PC-3 (cell line): ENCODE results near the gene SEL1L2. TPM values are rescaled to one million over a fixed set of nuclear protein-coding genes. Genes with fewer than 3 reads are reported as not detected.

Experiments
- ATAC-seq: fragments of 200-7000 bp; cut with Tn5 transposase; 2 replicates; pipeline ENCODE4 v1.9.1; 2020; ENCODE audit warnings: mild to moderate bottlenecking, moderate library complexity
- BruUV-seq: library from RNA; stranded (reverse); fragments of 400-500 nt; replicated peaks from 2 replicates; lab custom pipeline; 2021; lab: Mats Ljungman, UMichigan
- CTCF ChIA-PET: fragments of 300-600 bp; sonication (Branson Sonifier 250); formaldehyde crosslinking; loops from one replicate; lab custom pipeline; 2022; ENCODE audit warnings: antibody characterized with exemption; lab: Charles Lee
- POLR2A ChIA-PET: fragments of 300-600 bp; sonication (Branson Sonifier 250); formaldehyde crosslinking; loops from one replicate; lab custom pipeline; 2022; ENCODE audit warnings: antibody characterized with exemption; ENCODE audit not compliant: unreplicated experiment; lab: Charles Lee
- DNase-seq: peaks from one replicate; pipeline ENCODE4 v3.0.0-alpha.2; 2015
- H2AFZ ChIP-seq: fragments of 300-600 bp; sonication (generic); 2 replicates; pipeline ENCODE4 v1.6.0; 2016; ENCODE audit warnings: antibody characterized with exemption, low read length
- H3F3A ChIP-seq: fragments of 300-600 bp; sonication (generic); one replicate; pipeline ENCODE4 v1.6.0; 2017; ENCODE audit warnings: antibody characterized with exemption, low read length, control low read depth, mild to moderate bottlenecking; ENCODE audit not compliant: unreplicated experiment
- H3K27ac ChIP-seq: fragments of 300-600 bp; sonication (generic); 2 replicates; pipeline ENCODE4 v1.5.1; 2016; ENCODE audit warnings: mild to moderate bottlenecking, low read length
- H3K27me3 ChIP-seq: fragments of 300-600 bp; sonication (generic); 2 replicates; pipeline ENCODE4 v1.6.1; 2016; ENCODE audit warnings: low read length, mixed read lengths
- H3K36me3 ChIP-seq: fragments of 300-600 bp; sonication (generic); 2 replicates; pipeline ENCODE4 v1.6.1; 2016; ENCODE audit warnings: low read depth, mixed run types, low read length, mixed read lengths
- H3K4me1 ChIP-seq: fragments of 300-600 bp; sonication (generic); 2 replicates; pipeline ENCODE4 v1.5.1; 2016; ENCODE audit warnings: low read length; ENCODE audit not compliant: insufficient read depth
- H3K4me2 ChIP-seq: fragments of 300-600 bp; sonication (generic); 2 replicates; pipeline ENCODE4 v1.6.0; 2016; ENCODE audit warnings: low read length
- H3K4me3 ChIP-seq: fragments of 300-600 bp; sonication (generic); 2 replicates; pipeline ENCODE4 v1.5.1; 2016; ENCODE audit warnings: mild to moderate bottlenecking, low read length, mixed read lengths
- H3K79me2 ChIP-seq: fragments of 300-600 bp; sonication (generic); 2 replicates; pipeline ENCODE4 v1.6.1; 2017; ENCODE audit warnings: low read length, mixed read lengths
- H3K9ac ChIP-seq: fragments of 300-600 bp; sonication (generic); 2 replicates; pipeline ENCODE4 v1.6.0; 2016; ENCODE audit warnings: mild to moderate bottlenecking, low read length
- H3K9me2 ChIP-seq: fragments of 300-600 bp; sonication (generic); replicated peaks from 2 replicates; pipeline ENCODE4 v1.6.1; 2016; ENCODE audit warnings: mixed run types, low read length, mixed read lengths
- H3K9me3 ChIP-seq: fragments of 300-600 bp; sonication (generic); 2 replicates; pipeline ENCODE4 v1.6.1; 2016; ENCODE audit warnings: low read length, mixed read lengths
- H4K20me1 ChIP-seq: fragments of 300-600 bp; sonication (generic); 2 replicates; pipeline ENCODE4 v1.6.1; 2016; ENCODE audit warnings: low read length, mixed read lengths
- CTCF ChIP-seq: fragments of 300-600 bp; sonication (generic); conservative IDR thresholded peaks from 2 replicates; pipeline ENCODE4 v1.5.1; 2017; ENCODE audit warnings: antibody characterized with exemption, low read depth, mild to moderate bottlenecking, low read length
- EZH2 ChIP-seq: fragments of 300-600 bp; sonication (generic); IDR thresholded peaks from one replicate; pipeline ENCODE4 v1.6.1; 2017; ENCODE audit warnings: antibody characterized with exemption, mild to moderate bottlenecking, low read length; ENCODE audit not compliant: unreplicated experiment
- EZH2phosphoT487 ChIP-seq: fragments of 300-600 bp; sonication (generic); IDR thresholded peaks from 2 replicates; pipeline ENCODE4 v1.6.1; 2018; ENCODE audit warnings: mild to moderate bottlenecking, antibody characterized with exemption, low read length, borderline replicate concordance
- intact Hi-C: fragments of 100-400 bp; cut with micrococcal nuclease; formaldehyde crosslinking; loops from 2 replicates; pipeline ENCODE4 v1.9.0; 2023
- total RNA-seq: library from RNA; depleted of rRNA; stranded (reverse); fragments of >200 nt; gene quantifications from 2 replicates; pipeline ENCODE4 v1.2.3, GENCODE V29; 2014

The SEL1L2 gene
- total RNA-seq, 1 experiment from 2014 or later = not detected

GRCh38 chr20:13856354-13856753, 134.1 kb downstream of the SEL1L2 start:
- Histone ChIP-seq H3K9me2 (no peaks in the 10 kb centered on the region), H3K4me3 (no peak overlapping the region), H3K4me2 (no peak overlapping the region), H3K27ac (no peak overlapping the region), H3K9me3 (no peaks in the 10 kb centered on the region), H3K79me2 (no peaks in the 10 kb centered on the region), H4K20me1 (no peaks in the 10 kb centered on the region), H3K4me1 (no peaks in the 10 kb centered on the region), H3K27me3 (peaks cover 51% of the 10 kb centered on the region), H3K36me3 (no peaks in the 10 kb centered on the region), H3K9ac (no peak overlapping the region), H2AFZ (no peak overlapping the region), H3F3A (no peaks in the 10 kb centered on the region)
- POLR2A ChIA-PET = no interaction called here
- BruUV-seq = no TSS peak
- intact Hi-C loops = no loop called here
- no peak for TF ChIP-seq EZH2phosphoT487
- no peak for TF ChIP-seq CTCF
- no peak for TF ChIP-seq EZH2
- CTCF ChIA-PET = no interaction called here
- no peak for ATAC-seq
- DNase-seq = no peak

GRCh38 chr20:13855613-13856012, 134.8 kb downstream of the SEL1L2 start:
- Histone ChIP-seq H3K79me2 (no peaks in the 10 kb centered on the region), H2AFZ (no peak overlapping the region), H3K9me3 (no peaks in the 10 kb centered on the region), H3K4me3 (no peak overlapping the region), H3K4me1 (no peaks in the 10 kb centered on the region), H3K36me3 (no peaks in the 10 kb centered on the region), H3F3A (no peaks in the 10 kb centered on the region), H3K27me3 (peaks cover 53% of the 10 kb centered on the region), H3K9ac (no peak overlapping the region), H4K20me1 (no peaks in the 10 kb centered on the region), H3K4me2 (no peak overlapping the region), H3K9me2 (no peaks in the 10 kb centered on the region), H3K27ac (no peak overlapping the region)
- ChIA-PET CTCF (no interaction called here), POLR2A (no interaction called here)
- DNase-seq (no peak), ATAC-seq (no peak)
- no TSS peak for BruUV-seq
- intact Hi-C loops = no loop called here
- TF ChIP-seq CTCF = no peak
- no peak for TF ChIP-seq EZH2

- H3K27ac ChIP-seq = no peak overlapping the region
- no peaks in the 10 kb centered on the region for H3K4me1 ChIP-seq
- no peaks in the 10 kb centered on the region for H3K9me2 ChIP-seq
- H2AFZ ChIP-seq = no peak overlapping the region
- no peak overlapping the region for H3K4me3 ChIP-seq
- no TSS peak for BruUV-seq
- H3K27me3 ChIP-seq = peaks cover 73% of the 10 kb centered on the region
- TF ChIP-seq EZH2phosphoT487 (no peak), EZH2 (no peak), CTCF (no peak)
- no peak for ATAC-seq
- DNase-seq = no peak
- H3K79me2 ChIP-seq = no peaks in the 10 kb centered on the region
- H4K20me1 ChIP-seq = no peaks in the 10 kb centered on the region
- H3K9ac ChIP-seq = no peak overlapping the region
- intact Hi-C loops = no loop called here
- H3K4me2 ChIP-seq = no peak overlapping the region
- no peaks in the 10 kb centered on the region for H3K9me3 ChIP-seq
- ChIA-PET CTCF (no interaction called here), POLR2A (no interaction called here)
- no peaks in the 10 kb centered on the region for H3K36me3 ChIP-seq
- H3F3A ChIP-seq = no peaks in the 10 kb centered on the region
Observed at GRCh38 chr20:13852306-13852705, 138.1 kb downstream of the SEL1L2 start.
